SHP77 treated with DMSO at 0.1 percent for 48 hours (cell line): ENCODE results near the gene CARD11.

Experiments
- DNase-seq: peaks from one replicate; lab custom pipeline; 2025; lab: John Stamatoyannopoulos, UW

CARD11 gene

DNA sequence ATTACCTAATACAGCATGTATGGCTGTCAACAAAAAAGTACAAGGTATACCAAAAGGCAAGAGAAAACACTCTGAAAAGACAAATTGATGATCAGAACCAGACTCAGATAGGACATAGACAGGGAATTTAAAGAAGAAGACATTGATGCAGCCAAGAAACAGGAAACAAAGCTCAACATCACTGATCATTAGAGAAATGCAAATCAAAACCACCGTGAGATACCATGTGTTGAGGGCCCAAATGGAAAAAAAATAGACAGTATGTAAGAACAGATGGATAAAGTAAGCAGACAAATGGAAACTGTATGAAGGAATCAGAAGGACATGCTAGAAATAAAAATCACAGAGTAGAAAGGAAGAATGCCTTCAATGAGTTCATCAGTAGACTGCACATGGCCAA, 23.3 kb downstream of the CARD11 start:
- DNase-seq: no peak

DNA sequence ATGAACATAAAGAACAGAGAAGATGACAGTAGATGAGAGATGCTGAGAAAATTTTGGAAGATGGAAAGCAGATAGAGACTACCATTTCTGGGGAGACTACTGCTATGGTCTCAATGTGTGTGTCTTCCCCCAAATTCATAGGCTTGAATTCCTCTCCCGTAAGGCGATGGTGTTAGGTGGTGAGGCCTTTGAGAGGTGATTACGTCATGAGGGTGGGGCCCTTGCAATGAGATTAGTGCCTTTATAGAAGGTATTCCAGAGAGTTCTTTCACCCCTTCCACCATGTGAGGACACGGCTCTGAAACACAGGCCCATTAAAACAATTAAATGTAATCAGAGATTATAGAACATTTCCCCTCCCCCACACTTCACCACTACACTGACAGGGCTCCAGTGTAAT, 23.9 kb downstream of the CARD11 start:
- DNase-seq: no peak

DNA sequence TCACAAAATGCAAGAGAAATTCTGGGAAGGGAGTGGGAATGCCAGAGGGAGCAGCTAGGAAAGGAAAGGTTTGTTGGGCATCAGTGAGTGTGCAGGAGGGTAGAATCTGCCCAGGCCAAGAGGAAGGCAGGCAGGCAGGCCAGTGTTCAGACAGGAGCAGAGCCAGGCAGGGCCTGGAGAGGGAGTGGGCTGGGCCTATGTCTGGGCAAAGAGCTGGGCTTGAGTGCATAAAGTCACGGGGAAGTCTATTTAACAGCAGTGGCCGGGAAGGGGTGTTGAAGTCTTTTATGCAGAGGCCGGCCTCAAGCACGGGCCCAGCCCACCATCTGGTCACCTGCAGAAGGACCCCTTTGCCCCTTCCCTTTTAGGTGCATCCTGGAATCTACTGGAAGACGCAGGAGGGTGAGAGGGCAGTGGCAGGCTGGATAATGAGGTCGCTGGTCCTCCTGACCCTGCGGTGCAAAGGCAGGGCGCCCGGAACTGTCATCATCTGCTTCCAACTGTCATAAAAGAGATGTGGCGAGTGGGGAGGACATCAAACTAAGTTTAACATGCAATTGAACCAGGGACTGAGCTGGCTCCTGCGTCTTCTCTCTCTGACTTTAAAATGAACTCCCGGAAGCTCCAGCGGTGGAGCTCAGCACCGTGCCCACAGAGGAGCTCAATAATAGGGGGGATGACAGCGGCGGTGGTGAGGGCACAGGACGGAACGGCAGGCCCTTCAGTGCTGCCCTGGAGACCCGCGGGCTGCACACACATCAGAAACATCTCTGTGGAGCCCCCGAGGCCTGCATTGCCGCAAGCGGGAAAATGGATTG, 29.5 kb downstream of the CARD11 start:
- no peak for DNase-seq

DNA sequence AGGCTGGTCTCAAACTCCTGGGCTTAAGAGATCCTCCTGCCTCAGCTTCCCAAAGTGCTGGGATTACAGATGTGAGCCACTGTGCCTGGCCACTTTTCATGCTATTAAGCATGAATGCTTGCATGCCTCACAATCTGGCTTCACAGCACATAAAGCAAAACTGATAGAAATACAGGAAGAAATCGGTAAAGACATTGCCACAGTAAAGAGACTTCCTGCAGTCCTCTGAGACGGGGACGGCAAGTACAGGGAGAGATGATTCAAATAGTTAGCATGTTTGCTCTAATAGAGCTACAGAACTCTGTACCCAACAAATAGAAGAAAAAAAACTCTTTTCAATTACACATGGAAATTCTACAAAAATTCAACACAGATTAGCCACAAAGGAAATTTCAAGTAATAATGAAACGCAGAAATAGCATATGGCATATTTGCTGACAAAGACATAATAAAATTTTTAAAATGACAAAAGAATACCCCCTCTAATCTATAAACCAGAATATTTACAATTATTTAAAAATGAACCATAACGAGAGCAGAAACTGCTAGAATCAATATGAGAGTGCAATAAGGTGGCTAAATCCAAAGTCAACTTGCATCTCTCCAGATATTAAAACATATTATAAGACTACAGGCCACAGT, 32.3 kb downstream of the CARD11 start:
- no peak for DNase-seq

DNA sequence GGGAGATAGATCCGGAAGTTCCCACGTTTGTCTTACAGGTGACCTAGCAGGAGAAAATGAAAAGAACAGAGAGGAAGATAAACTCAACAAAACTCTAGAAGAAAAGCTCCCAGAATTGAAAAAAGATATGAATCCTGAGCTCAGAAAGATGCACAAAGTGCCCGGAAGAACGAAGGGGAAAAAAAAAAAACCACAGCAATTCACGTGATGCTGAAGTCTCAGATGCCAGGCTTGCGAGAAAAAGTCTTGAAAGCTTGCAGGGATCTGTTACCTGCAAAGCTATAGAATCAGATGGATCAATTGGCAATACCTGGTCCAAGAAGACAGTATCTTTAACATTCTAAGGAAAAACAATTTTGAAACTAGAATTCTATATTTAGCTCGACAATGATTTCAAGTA, 33.5 kb downstream of the CARD11 start:
- no peak for DNase-seq

DNA sequence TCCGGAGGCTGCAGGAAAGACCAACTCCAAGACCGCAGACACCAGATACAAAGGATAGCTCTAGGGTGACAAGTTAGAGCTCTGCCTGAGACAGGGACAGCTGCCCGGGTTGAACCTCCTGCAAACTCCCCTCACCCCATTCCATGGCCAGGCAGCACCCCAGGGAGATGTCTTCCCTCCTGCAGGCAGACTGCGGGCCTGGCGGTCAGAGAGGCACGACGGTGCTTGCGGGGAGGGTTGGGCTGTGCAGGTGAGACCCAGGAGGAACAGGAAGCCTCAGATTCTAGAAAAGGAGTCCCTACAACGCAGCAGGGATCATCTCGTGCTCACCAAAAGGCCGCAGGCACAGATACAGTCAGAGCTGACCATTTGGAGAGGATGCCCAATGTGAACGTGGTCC, 34.6 kb downstream of the CARD11 start:
- DNase-seq: no peak

DNA sequence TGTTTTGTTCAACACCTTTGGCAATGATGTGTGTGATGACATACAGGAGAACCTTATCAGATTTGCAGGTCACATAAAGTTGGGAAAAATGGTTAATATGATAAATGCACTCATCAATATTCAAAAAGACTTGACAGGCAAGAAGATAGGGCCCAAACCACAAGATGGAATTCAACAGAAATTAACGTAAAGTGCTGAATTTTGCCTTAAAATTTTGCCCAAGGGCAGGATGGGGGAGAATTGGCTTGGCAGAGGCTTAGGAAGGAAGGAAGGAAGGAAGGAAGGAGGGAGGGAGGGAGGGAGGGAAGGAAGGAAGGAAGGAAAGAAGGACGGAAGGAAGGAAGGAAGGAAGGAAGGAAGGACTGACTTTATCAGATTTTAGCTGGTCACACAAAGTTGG, 35.3 kb downstream of the CARD11 start:
- DNase-seq: no peak

DNA sequence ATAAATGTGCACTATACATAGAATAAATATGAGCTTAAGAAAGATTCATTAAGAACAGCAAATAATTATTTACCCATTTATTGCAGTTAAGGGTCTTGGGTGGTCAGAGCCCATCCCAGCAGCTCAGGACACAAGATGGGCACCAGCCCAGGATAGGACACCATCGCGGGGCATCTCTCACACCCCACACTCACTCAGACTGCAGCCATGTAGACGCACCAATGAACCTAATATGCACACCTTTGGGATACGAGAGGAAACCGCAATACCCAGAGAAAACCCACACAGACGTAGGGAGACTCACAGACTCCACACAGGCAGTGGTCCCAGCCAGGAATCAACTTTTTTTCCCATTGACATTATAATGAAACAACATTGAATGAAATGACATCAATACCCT, 36.0 kb downstream of the CARD11 start:
- DNase-seq: no peak

DNA sequence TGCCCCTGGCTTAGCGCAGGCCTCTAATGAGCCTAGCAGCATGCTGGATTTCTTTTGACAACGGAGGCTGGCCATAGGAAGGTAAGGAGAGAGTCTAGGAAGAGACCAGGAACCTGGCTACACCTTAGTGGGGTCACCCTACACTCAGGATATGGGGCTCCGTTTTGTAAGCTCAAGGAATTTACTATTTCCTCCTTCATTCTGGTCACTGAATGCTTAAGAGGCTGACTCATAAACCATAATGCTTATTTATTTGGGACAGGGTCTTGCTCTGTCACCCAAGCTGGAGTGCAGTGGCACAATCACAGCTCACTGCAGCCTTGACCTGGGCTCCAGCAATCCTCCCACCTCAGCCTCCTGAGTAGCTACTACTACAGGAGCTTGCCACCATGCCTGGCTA, 38.4 kb downstream of the CARD11 start:
- no peak for DNase-seq

DNA sequence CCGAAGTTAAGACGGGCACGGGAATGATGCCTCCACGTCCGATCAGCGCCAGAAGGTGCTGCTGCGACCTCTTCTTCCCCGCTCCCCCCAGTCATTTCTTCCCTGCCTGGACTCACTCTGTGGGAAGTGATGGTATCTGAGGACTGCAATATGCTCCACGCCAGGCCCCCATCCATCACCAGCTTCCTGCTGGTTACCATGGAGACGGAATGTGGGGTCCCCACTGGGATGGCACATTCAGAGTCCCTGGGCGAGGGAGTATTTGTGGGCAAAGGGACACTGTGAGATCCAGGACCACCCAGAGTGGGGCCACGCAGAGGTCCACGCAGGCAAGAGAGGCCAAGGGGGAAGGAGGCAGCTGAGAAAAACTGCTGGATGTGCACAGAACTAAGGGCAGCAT, 39.7 kb downstream of the CARD11 start:
- no peak for DNase-seq

DNA sequence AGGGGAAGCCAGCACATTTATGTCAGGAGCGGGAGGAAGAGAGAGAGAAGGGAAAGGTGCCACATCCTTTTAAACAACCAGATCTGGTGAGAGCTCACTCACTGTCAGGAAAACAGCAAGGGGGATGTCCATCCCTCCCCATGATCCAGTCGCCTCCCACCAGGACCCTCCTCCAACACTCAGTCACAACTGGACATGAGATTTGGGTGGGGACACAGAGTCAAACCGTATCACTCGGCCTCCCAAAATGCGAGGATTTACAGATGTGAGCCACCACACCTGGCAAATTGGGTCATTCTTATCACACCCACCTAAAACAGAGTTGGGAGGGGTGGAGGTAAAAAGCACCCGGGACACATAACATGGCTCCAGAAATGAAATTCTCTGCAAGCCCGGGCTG, 41.0 kb downstream of the CARD11 start:
- DNase-seq: no peak

DNA sequence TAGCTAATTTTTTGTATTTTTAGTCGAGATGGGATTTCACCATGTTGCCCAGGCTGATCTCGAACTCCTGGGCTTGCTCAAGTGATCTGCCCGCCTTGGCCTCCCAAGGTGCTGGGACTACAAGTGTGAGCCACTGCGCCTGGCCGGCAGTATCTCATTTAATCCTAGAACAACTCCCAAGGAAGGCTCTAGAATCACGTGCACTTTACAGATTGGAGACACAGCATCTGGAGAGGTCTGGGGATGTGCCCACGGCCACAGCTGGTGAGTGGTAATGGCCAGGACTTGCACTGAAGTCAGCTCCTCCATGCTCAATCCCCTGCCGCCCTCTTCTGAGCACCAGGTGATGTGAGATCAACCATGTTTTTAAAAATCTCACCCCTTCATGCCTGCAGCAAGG, 43.1 kb downstream of the CARD11 start:
- no peak for DNase-seq

DNA sequence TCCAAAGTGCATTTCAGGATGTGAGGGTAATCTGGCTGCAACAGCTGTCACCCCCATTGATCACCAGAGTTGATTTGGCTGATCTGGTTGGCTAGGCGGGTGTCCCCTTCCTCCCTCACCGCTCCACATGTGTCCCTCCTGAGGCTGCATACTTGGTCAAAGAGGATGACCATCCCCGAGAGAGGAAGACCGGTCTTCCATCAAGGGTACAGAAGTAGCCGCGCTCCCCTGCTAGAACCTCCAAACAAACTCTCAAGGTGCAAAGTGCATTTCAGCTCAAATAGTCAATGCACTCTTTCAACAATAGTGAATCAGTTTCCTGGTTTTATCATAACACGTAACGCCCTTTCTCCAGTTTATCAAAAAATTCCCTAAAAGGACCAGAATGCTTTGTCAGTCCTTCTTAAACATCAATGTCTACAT, 44.6 kb downstream of the CARD11 start:
- no peak for DNase-seq

DNA sequence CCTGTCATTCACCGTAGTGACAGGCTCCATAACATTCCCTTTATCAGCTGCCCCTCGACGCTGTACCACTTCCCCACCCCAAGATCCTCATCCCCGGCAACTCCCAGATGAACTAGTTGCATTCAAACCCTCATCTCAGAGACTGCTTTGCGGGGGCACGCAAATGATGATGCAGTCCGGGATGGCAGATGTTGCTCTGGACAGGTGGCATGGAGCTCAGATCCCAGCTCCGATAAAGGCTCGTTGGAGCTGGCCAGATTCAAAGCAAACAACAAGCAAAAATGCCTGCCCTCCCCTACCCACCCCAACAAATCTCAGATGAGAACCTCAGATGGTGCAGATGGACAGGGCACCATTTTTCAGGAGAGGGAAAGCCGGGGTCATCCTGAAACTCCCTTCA, 46.7 kb downstream of the CARD11 start:
- no peak for DNase-seq

DNA sequence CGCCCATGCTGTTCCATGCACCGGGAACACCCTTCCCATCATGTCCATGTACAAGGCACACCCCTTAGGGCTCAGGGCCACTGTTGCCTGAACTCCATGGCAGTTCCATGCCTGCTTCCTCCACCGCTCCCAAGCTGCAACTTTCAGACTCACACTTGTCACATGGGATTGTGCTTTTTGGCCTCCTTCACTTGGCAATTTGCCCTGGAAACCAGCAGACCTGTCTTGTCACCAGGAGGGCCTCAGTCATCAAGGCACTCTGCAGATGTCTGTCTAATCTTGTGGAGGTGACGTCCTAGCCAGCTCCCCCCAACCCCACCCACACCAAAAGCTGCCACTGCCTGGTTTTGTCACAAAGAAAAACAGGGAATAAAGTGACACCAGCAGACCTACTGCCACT, 47.5 kb downstream of the CARD11 start:
- DNase-seq: no peak

DNA sequence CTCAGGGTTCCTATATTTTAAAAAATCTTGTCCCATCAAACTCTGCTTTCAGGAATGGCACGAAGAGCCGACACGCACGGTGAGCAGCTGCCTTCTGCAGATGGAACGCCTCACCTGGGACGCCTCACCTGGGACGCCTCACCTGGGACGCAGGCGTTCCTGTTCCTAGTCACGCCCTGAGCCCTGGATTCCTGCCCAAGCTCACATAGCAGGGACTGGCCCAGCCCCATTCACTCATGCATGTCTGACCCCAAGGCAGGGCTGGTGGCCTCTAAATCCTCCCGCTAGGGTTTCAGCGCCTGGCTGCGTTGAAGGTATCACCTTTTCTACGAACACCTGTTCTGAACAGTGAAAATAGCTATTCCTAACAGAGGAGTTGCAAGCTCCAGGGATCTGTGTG, 49.8 kb downstream of the CARD11 start:
- no peak for DNase-seq

DNA sequence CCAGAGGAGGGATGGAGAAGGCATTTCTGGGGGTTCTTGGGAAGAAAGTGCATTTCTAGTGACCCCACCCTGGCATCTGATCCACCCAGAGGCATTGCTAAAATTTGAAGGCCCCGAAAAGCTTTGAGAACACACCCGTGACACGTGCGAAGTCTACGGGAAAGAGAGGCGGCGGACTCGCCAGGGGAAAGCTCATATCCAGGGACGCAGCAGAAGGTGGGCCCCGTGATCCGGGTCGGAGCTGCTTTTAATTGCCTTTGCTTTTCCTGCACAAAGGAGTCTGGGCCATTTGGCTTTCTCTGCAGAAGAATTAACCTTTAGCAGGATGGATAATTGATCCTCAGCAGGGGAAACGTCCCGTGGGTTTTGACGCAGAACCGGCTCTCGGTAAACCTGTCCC, 50.3 kb downstream of the CARD11 start:
- DNase-seq: no peak

DNA sequence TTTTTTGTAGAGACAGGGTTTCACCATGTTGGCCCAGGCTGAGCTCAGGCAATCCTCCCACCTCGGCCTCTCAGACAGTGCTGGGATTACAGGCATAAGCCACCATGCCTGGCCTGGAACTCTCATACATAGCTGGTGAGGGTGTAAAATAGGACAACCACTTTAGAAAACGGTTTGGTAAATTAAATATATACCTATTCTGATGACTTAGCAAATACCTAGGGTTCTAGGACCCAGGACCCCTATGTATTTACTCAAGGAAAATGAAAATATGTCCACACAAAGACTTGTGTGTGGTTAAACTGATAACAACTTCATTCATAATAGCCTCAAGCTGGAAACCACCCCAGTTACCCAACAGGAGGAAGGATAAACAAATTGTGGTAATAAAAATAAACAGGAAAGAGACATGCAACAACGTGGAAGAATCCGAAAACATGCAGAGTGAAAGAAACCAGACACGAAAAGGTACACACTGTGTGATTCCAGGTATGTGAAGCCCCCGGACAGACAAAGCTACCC, 52.7 kb downstream of the CARD11 start:
- DNase-seq: no peak

DNA sequence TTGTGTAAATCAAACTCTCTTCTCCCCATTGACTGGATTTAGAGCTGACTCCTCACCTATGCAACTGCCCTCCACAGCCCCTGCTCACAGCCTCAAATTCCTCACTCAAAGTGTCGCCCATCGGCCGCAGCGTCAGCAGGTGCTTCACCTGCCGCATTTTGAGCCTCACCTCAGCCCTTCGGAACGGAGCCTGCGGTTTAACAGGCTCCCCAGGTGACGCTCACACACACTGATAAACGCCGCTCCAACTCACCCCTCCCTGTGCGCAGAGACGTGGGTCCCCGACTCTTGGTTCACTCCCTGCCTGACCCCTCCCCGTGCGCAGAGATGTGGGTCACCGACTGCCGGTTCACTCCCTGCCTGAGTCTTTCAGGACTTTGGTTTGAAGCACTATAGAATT, 57.1 kb downstream of the CARD11 start:
- DNase-seq: no peak

DNA sequence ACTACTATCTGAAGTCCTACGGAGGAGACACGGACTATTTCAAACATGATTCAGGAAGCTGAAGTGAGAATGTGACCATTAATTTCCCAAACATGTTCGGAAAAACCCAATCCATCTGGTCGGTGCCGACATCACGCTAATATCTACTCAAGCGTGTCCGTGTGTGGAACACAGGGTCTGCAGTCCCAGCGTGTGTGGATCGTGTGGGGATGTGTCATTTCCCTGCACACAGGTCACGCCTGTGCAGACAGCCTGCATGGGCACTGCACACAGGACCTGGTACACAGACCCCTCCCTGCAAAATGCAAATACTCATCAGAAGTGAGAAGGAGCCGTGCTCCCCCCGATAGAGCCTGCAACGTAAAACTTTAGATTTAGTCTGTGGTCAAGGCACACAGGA, 57.8 kb downstream of the CARD11 start:
- DNase-seq: no peak

DNA sequence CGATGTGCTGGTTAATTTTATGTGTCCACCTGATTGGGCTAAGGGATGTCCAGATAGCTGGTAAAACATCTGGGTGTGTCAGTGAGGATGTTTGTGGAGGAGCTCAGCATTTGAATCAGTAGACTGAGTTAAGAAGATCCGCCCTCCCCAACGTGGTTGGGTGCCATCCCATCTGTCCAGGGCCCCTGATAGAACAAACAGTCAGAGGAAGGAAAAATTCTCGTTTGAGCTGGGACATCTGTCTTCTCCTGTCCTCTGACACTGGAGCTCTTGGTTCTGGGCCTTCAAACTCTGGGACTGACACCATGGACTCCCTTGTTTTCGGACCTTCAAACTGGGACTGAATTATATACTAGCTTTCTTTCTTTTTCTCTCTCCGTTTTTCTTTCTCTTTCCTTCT, 59.6 kb downstream of the CARD11 start:
- no peak for DNase-seq

DNA sequence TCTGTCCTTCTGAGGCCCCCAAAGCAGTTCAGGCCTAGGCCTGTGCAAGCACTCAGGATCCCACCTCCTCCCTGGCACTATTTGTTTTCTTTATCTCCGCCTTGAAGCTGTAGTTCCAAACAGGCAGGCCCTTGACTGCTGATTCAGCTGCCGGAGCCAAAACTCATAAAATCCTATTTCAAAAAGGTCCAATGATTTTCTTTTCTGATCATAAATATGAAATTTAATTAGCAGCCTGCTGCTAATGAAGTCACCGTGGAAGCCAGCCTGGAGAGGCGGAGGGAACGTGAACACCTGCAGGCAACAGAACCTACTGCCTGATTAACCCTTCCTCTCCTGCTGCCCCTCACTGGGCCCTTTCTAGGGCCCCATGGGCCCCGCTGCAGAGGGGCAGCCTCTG, 60.1 kb downstream of the CARD11 start:
- no peak for DNase-seq

DNA sequence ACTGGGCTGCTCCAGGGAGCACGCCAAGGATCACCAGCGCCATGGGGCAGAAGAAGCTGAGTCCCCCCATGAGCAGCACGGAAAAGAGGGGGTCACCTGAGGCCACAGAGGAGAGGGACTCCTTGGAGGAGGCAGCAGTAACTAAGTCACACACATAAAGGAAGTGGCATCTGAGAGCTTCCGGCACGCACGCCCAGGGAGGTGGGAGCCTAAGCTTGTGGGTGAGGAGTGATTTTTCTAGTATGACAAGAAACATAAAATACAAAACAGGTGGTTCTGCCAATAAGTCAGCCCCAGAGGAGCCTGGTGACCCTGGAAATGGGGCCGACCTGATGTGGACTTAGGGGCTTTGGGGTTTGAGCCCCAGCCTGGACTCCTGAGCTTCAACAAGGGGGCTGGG, 60.8 kb downstream of the CARD11 start:
- DNase-seq: no peak

DNA sequence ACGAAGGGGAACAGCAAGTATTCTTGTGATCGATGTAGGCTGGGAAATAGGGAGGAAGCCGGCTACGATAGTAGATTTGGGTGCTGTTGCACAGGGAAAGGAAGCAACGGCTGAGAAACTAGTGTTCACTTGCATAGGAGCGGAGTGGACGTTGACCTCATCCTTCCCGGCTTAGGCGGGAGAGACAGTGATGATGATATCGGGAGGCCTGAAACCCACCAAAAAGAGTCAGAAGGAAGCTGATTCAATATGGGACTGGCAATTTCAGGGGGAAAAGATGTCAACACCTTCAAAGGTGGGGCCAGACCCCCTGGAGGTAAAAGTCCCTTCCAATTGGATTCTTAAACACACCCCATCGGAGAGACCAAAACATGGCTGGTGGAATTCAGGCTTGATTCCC, 61.3 kb downstream of the CARD11 start:
- no peak for DNase-seq
